HG02885 (cell line): ENCODE data around the gene EEF1A2.

Experiments
- ATAC-seq: cut with Tn5 transposase; IDR thresholded peaks from one replicate; pipeline ENCODE4 v1.9.1; 2021; ENCODE audit warnings: mild to moderate bottlenecking; ENCODE audit not compliant: unreplicated experiment, poor library complexity

EEF1A2 gene

DNA sequence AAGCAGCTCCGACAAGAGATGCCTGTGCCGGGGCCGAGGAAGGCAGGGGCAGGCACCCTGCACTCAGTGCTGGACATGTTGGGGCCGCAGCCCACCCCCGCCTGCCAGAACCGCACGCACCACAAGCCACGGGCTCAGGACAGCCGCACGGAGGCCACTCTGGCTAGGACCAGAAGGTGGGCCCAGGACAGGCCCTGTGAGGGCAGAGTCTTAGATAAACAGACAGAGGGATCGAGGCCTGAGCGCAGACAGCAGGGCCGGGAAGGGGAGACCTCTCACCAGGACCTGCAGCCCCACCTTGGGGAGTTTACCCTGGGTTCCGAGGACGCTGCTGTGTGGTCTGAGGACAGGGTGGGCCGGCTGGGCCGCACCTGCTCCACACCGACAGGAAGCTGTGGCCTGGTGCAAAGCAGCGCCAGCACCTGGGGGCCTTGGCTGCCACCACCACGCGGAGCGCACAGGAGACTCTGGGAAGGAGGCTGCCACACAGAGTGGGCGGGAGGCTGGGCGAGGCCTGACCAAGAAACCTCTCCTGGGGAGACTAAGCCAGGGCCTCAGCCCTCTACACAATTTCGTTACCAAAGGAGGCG is 58.4 kb downstream of the EEF1A2 start:
- ATAC-seq = no peak

GRCh38 chr20:63439866-63440265 is 59.0 kb downstream of the EEF1A2 start:
- no peak for ATAC-seq

GRCh38 chr20:63438121-63438520 is 60.8 kb downstream of the EEF1A2 start:
- ATAC-seq = no peak
